Ramos (cell line): Measurements from ENCODE around the gene KRT39.

Experiments
- in situ Hi-C: fragments of 300-500 bp; cut with MboI; formaldehyde crosslinking; loops from one replicate; pipeline ENCODE4 v1.14.3; 2022; ENCODE audit warnings: low sequenced_read_pairs; ENCODE audit not compliant: unreplicated experiment

KRT39 gene

DNA sequence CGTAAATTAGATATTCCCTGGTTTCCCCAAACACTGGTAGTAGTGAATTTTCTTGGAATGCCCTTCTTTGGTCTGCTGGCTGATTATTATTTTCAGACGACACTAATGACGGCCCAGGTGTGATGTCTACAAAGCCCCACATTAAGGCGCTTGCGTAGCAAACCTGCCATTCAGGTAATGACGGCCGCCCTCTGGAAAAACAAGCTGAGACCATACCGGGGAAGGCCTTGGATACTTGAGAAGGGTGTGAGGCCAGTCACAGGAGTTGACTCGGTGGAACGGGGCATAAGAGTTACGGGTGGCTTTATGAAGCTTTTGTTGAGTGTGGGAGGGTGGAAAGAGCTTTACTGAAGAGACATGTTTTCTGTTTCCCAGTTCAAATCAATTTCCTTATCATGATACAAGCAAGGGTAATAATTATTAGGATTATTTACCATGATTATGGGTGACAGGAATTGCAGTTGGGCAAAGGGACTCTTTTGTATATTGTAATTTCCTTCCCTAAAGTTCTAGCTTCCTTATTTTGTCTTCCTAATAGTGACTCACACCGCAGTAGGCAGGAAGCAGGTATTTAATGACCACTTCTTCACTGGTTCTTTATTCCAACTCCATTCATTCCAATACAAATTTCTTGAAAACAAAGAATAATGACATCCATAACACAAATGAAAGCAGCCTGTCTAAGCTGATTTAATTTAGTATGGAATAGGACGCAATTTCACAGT lies 54.1 kb downstream of the KRT39 start:
- in situ Hi-C loops: loop anchor here (10.0 kb wide), 1 partner anchor 742 kb away; no protein-coding TSS in a partner anchor

GRCh38 chr17:40910441-40910841 lies 56.3 kb downstream of the KRT39 start:
- in situ Hi-C loops: loop anchor here (10.0 kb wide), 1 partner anchor 744 kb away; no protein-coding TSS in a partner anchor

GRCh38 chr17:40909755-40910154 lies 57.0 kb downstream of the KRT39 start:
- in situ Hi-C loops: loop anchor here (10.0 kb wide), 1 partner anchor 745 kb away; no protein-coding TSS in a partner anchor

DNA sequence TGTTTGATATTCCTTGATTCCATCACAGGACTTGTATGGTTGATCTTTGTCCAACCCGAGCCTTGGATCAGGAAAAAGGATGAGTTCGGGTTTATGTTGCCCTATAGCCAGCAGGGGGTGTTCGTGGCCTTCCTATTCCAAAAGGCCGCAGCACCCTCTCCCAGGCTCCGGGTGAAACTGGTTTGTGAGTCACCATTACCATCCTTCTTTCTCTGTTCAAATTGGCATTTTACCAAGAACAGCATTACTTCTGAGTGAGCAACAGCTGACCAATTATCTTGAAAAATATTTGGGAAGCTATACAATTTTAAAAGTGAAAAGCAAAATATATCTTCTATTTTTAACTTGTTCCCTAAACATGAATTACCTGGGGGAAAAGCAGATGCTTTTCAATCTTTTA lies 57.4 kb downstream of the KRT39 start:
- in situ Hi-C loops: no loop called here
